HCT116 (cell line): Measurements from ENCODE around the gene MLXIPL. TPM values are rescaled to one million over a fixed set of nuclear protein-coding genes. Genes with fewer than 3 reads are reported as not detected.

ENCODE experiments used
- ATAC-seq: fragments of 200-7000 bp; cut with Tn5 transposase; 2 replicates; pipeline ENCODE4 v1.9.1; 2020; ENCODE audit warnings: mild to moderate bottlenecking, moderate library complexity
- BruUV-seq: library from RNA; stranded (reverse); fragments of 400-500 nt; replicated peaks from 2 replicates; lab custom pipeline; 2021; lab: Mats Ljungman, UMichigan
- CTCF ChIA-PET: fragments of 300-600 bp; sonication (Branson Sonifier 250); formaldehyde crosslinking; loops from one replicate; lab custom pipeline; 2021; ENCODE audit warnings: antibody characterized with exemption; lab: Charles Lee
- POLR2A ChIA-PET: fragments of 300-600, 350-600 bp; sonication (Branson Sonifier 250); formaldehyde crosslinking; loops from one replicate; lab custom pipeline; 2021; ENCODE audit warnings: antibody characterized with exemption; lab: Charles Lee
- RAD21 ChIA-PET, 2 experiments: fragments of 300-600 bp; sonication (Branson Sonifier 250); formaldehyde crosslinking; loops; one replicate each; lab custom pipeline; 2023; ENCODE audit warnings: low total read pairs in 2 of 2; ENCODE audit not compliant: uncharacterized antibody in 2 of 2, unreplicated experiment in 2 of 2, low non-redundant PET in 1 of 2; lab: Charles Lee
- DNase-seq: peaks from one replicate; pipeline ENCODE4 v3.0.0-alpha.2; 2010; ENCODE audit warnings: low read depth, low spot score
- H2AFZ ChIP-seq: fragments of 200-600 bp; shearing (Covaris generic), sonication (generic); 2 replicates; pipeline ENCODE4 v1.6.1; 2017; ENCODE audit warnings: low read depth, mixed run types, mixed read lengths, antibody characterized with exemption, low read length; ENCODE audit not compliant: poor library complexity, severe bottlenecking
- H3K27ac ChIP-seq: 2 replicates; pipeline ENCODE4 v1.5.1; 2012; ENCODE audit warnings: low read depth, low read length
- H3K27me3 ChIP-seq: fragments of 200-600 bp; sonication (generic); 2 replicates; pipeline ENCODE4 v1.6.1; 2016; ENCODE audit warnings: mixed run types, low read length, mixed read lengths; ENCODE audit not compliant: insufficient read depth
- H3K36me3 ChIP-seq, 2 experiments: fragments of 200-500 bp in 1 of 2; fragments of 200-600 bp in 1 of 2; sonication (Bioruptor generic) in 1 of 2; sonication (generic) in 1 of 2; 2 replicates each; pipeline versions ENCODE4 v1.5.1 to v1.6.1; 2014 to 2016; ENCODE audit warnings: low read length in 2 of 2, inconsistent platforms in 1 of 2, mixed read lengths in 1 of 2, mixed run types in 1 of 2; ENCODE audit not compliant: insufficient read depth in 2 of 2, control insufficient read depth in 1 of 2
- H3K4me1 ChIP-seq, 2 experiments: fragments of 200-600 bp in 1 of 2; sonication (generic) in 1 of 2; 2 replicates each; pipeline versions ENCODE4 v1.5.1 to v1.6.1; 2012 to 2017; ENCODE audit warnings: low read length in 2 of 2, inconsistent platforms in 1 of 2, mild to moderate bottlenecking in 1 of 2, mixed read lengths in 1 of 2, mixed run types in 1 of 2, moderate library complexity in 1 of 2; ENCODE audit not compliant: insufficient read depth in 2 of 2, control insufficient read depth in 1 of 2
- H3K4me2 ChIP-seq: fragments of 200-600 bp; sonication (generic); 2 replicates; pipeline ENCODE4 v1.6.1; 2017; ENCODE audit warnings: mixed run types, low read length, mixed read lengths
- H3K4me3 ChIP-seq, 2 experiments: fragments of 200-600 bp in 1 of 2; sonication (generic) in 1 of 2; replicated peaks in 1 of 2; 2 replicates each; pipeline ENCODE4 v1.5.1; 2011 to 2016; ENCODE audit warnings: low read length in 2 of 2, control low read depth in 1 of 2, low read depth in 1 of 2, mild to moderate bottlenecking in 1 of 2, mixed read lengths in 1 of 2, mixed run types in 1 of 2
- H3K79me2 ChIP-seq: fragments of 200-600 bp; sonication (generic); 2 replicates; pipeline ENCODE4 v1.6.1; 2017; ENCODE audit warnings: mild to moderate bottlenecking, mixed run types, low read length, moderate library complexity, mixed read lengths; ENCODE audit not compliant: insufficient read depth
- H3K9ac ChIP-seq: fragments of 200-600 bp; sonication (generic); 2 replicates; pipeline ENCODE4 v1.6.1; 2016; ENCODE audit warnings: low read length, mixed read lengths
- H3K9me2 ChIP-seq: fragments of 200-600 bp; sonication (generic), shearing (Covaris generic); 2 replicates; pipeline ENCODE4 v1.6.1; 2017; ENCODE audit warnings: mixed run types, mild to moderate bottlenecking, moderate library complexity; ENCODE audit not compliant: insufficient read depth
- H3K9me3 ChIP-seq, 2 experiments: fragments of 200-500 bp in 1 of 2; fragments of 200-600 bp in 1 of 2; sonication (Bioruptor generic) in 1 of 2; sonication (generic) in 1 of 2; 2 replicates each; pipeline ENCODE4 v1.6.1; 2014 to 2017; ENCODE audit warnings: low read length in 2 of 2, mixed read lengths in 2 of 2, inconsistent platforms in 1 of 2, low read depth in 1 of 2, mild to moderate bottlenecking in 1 of 2, mixed run types in 1 of 2, moderate library complexity in 1 of 2; ENCODE audit not compliant: control insufficient read depth in 1 of 2, insufficient read depth in 1 of 2
- H4K20me1 ChIP-seq: fragments of 200-600 bp; sonication (generic), shearing (Covaris generic); 2 replicates; pipeline ENCODE4 v1.6.1; 2017; ENCODE audit warnings: mixed run types, mild to moderate bottlenecking, moderate library complexity; ENCODE audit not compliant: insufficient read depth
- ATF3 ChIP-seq: IDR thresholded peaks from 2 replicates; pipeline ENCODE4 v1.6.1; 2012
- CBX3 ChIP-seq: IDR thresholded peaks from 2 replicates; pipeline ENCODE4 v1.6.1; 2012; ENCODE audit warnings: low read depth
- CEBPB ChIP-seq: IDR thresholded peaks from 2 replicates; pipeline ENCODE4 v1.6.1; 2012; ENCODE audit warnings: low read depth
- EGR1 ChIP-seq: IDR thresholded peaks from 2 replicates; pipeline ENCODE4 v1.6.1; 2012; ENCODE audit warnings: low read depth
- ELF1 ChIP-seq: IDR thresholded peaks from 2 replicates; pipeline ENCODE4 v1.6.1; 2012; ENCODE audit warnings: low read depth, borderline replicate concordance
- EZH2 ChIP-seq: fragments of 200-600 bp; sonication (generic); IDR thresholded peaks from 2 replicates; pipeline ENCODE4 v1.6.1; 2017; ENCODE audit warnings: antibody characterized with exemption, mixed run types
- EZH2phosphoT487 ChIP-seq: fragments of 200-600 bp; IDR thresholded peaks from 2 replicates; pipeline ENCODE4 v1.6.1; 2018; ENCODE audit warnings: antibody characterized with exemption, borderline replicate concordance
- JUND ChIP-seq: IDR thresholded peaks from 2 replicates; pipeline ENCODE4 v1.6.1; 2012
- POLR2A ChIP-seq: IDR thresholded peaks from 2 replicates; pipeline ENCODE4 v1.7.0; 2011; ENCODE audit warnings: borderline replicate concordance; ENCODE audit not compliant: insufficient read depth, insufficient read length; ENCODE audit errors: extremely low read depth
- POLR2AphosphoS5 ChIP-seq: IDR thresholded peaks from 2 replicates; pipeline ENCODE4 v1.6.1; 2011; ENCODE audit warnings: mild to moderate bottlenecking, low read depth, low read length, moderate library complexity
- RAD21 ChIP-seq: IDR thresholded peaks from 2 replicates; pipeline ENCODE4 v1.6.1; 2012; ENCODE audit warnings: low read depth, mild to moderate bottlenecking
- REST ChIP-seq: IDR thresholded peaks from 2 replicates; pipeline ENCODE4 v1.6.1; 2012; ENCODE audit warnings: low read depth
- SP1 ChIP-seq: IDR thresholded peaks from 2 replicates; pipeline ENCODE4 v1.6.1; 2012; ENCODE audit warnings: low read depth
- TCF7L2 ChIP-seq: IDR thresholded peaks from 2 replicates; pipeline ENCODE4 v1.7.0; 2011; ENCODE audit warnings: borderline replicate concordance, inconsistent platforms; ENCODE audit not compliant: insufficient read depth, insufficient read length; ENCODE audit errors: extremely low read depth
- ZBTB33 ChIP-seq: IDR thresholded peaks from 2 replicates; pipeline ENCODE4 v1.6.1; 2011; ENCODE audit warnings: mild to moderate bottlenecking, low read length, moderate library complexity; ENCODE audit not compliant: insufficient replicate concordance; ENCODE audit errors: extremely low read depth
- ZFX ChIP-seq: fragments of 450-650 bp; IDR thresholded peaks from 2 replicates; pipeline ENCODE4 v1.6.1; 2017
- ZNF274 ChIP-seq: fragments of 200-500 bp; sonication (Bioruptor generic); IDR thresholded peaks from 2 replicates; pipeline ENCODE4 v1.6.1; 2014; ENCODE audit warnings: mild to moderate bottlenecking, low read depth, low read length, inconsistent platforms
- intact Hi-C: fragments of 100-400 bp; cut with micrococcal nuclease; formaldehyde crosslinking; loops from 2 replicates; pipeline ENCODE4 v1.10.0; 2022
- total RNA-seq: library from RNA; stranded (reverse); gene quantifications from one replicate; pipeline ENCODE4 v1.2.1, GENCODE V29; 2021; ENCODE audit not compliant: unreplicated experiment
- TF ChIP-seq, protein P1 (sequence below), 3 experiments: fragments of 200-600 bp in 1 of 3; sonication (generic) in 1 of 3; IDR thresholded peaks in 2 of 3; conservative IDR thresholded peaks in 1 of 3; 2 replicates each; pipeline ENCODE4 v1.5.1; 2012 to 2017; ENCODE audit warnings: low read depth in 2 of 3, low read length in 2 of 3, antibody characterized with exemption in 1 of 3, borderline replicate concordance in 1 of 3, control low read depth in 1 of 3, mild to moderate bottlenecking in 1 of 3, mixed read lengths in 1 of 3, mixed run types in 1 of 3, moderate library complexity in 1 of 3; ENCODE audit not compliant: insufficient read depth in 1 of 3

The MLXIPL gene
- total RNA-seq, 1 experiment from 2014 or later: 79.4 TPM

DNA sequence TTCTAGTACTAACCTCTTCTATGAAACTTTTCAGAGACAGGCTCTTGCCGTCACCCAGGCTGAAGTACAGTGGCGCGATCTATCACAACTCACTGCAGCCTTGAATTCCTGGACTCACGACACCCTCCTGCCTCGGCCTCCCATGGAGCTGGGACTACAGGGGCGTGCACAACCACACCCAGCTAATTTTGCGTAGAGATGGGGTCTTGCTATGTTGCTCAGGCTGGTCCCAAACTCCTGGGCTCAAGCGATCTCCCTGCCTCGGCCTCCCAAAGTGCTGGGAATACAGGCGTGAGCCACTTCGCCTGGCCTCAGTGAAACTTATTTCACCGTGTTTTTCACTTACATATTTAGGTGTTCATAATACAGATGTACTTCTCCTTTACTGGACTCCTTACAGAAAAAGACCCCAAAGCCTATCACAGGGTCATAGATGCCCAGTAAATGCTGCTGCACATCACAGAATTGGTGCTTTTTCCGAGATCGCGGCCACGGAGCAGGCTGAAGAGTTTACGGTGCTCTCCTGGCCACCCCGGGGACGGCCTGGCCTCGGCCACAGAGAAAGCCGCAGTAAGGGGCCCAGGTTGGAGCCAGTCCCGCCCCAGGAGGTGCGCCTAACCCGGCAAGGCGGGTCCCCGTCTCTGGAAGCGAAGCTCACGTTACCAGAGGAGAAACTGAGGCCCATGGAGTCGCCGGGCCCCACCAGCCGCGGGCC, 46.5 kb downstream of the MLXIPL start:
- Histone ChIP-seq H3K27ac (peak overlapping the region; percentile 93), H3K36me3 (peaks cover 19 to 20% of the 10 kb centered on the region in 2 experiments), H3K27me3 (no peaks in the 10 kb centered on the region), H3K4me1 (peaks cover 25 to 28% of the 10 kb centered on the region in 2 experiments), H3K4me2 (peak overlapping the region; percentile 94), H3K4me3 (peak overlapping the region; percentile 83 to 87), H2AFZ (no peak overlapping the region), H3K79me2 (peaks cover 49% of the 10 kb centered on the region), H3K9ac (peak overlapping the region; percentile 98), H3K9me3 (no peaks in the 10 kb centered on the region), H4K20me1 (no peaks in the 10 kb centered on the region), H3K9me2 (no peaks in the 10 kb centered on the region)
- ChIA-PET RAD21 (interaction anchor here in 1 of 2 experiments (0.6 kb wide), 1 partner anchor 11 kb away, joined by 3 read pairs; no protein-coding TSS in a partner anchor), CTCF (interaction anchor here (1.0 kb wide), 1 partner anchor 148 kb away, joined by 3 read pairs; no protein-coding TSS in a partner anchor), POLR2A (interaction anchor here (0.8 to 2.9 kb wide), 4 partner anchors 10 to 18 kb away, joined by 3 to 18 read pairs (median 3); no protein-coding TSS in a partner anchor)
- no peak for TF ChIP-seq TCF7L2
- TF ChIP-seq REST: no peak
- TF ChIP-seq ZNF274: no peak
- TF ChIP-seq, protein P1, sequence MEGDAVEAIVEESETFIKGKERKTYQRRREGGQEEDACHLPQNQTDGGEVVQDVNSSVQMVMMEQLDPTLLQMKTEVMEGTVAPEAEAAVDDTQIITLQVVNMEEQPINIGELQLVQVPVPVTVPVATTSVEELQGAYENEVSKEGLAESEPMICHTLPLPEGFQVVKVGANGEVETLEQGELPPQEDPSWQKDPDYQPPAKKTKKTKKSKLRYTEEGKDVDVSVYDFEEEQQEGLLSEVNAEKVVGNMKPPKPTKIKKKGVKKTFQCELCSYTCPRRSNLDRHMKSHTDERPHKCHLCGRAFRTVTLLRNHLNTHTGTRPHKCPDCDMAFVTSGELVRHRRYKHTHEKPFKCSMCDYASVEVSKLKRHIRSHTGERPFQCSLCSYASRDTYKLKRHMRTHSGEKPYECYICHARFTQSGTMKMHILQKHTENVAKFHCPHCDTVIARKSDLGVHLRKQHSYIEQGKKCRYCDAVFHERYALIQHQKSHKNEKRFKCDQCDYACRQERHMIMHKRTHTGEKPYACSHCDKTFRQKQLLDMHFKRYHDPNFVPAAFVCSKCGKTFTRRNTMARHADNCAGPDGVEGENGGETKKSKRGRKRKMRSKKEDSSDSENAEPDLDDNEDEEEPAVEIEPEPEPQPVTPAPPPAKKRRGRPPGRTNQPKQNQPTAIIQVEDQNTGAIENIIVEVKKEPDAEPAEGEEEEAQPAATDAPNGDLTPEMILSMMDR (IDR thresholded peaks at IDR 0.05 in 2 of 3, conservative IDR thresholded peaks at IDR 0.05 in 1 of 3; ENCODE audit: borderline replicate concordance in 1 of 3, insufficient read depth in 1 of 3, low read depth in 2 of 3, low read length in 2 of 3): no peak
- TF ChIP-seq POLR2A: no peak
- TF ChIP-seq ELF1: no peak
- TF ChIP-seq RAD21: no peak
- no peak for TF ChIP-seq EZH2
- TF ChIP-seq CEBPB: no peak
- no peak for TF ChIP-seq EGR1
- TF ChIP-seq POLR2AphosphoS5: no peak; the same call in 1 of the 2 replicates
- TF ChIP-seq EZH2phosphoT487: no peak
- TF ChIP-seq CBX3: no peak
- no peak for TF ChIP-seq ATF3
- no peak for TF ChIP-seq ZBTB33
- no peak for TF ChIP-seq ZFX
- no peak for TF ChIP-seq JUND
- TF ChIP-seq SP1: no peak
- no peak for DNase-seq
- no TSS peak for BruUV-seq
- ATAC-seq: peak; percentile 31
- intact Hi-C loops: no loop called here
